Measurements from ENCODE around the gene APOE. TPM values are rescaled to one million over a fixed set of nuclear protein-coding genes. Genes with fewer than 3 reads are reported as not detected.

The APOE gene
- total and polyA plus RNA-seq, 9 of the 15 experiments (the other 6 are each of a cell fraction or from before 2014, with no cell fraction given) = 0.14 to 180 (median 58.1) TPM; not detected in 1

GRCh38 chr19:44891016-44891882 lies 14.3 kb upstream of the APOE start, which contains the start of gene TOMM40 (continued):
- TF ChIP-seq HMGN3 (IDR thresholded peaks at IDR 0.05; ENCODE audit: borderline replicate concordance, extremely low read depth, insufficient read length, low read depth, low read length) = peak; percentile 9
- no peak for TF ChIP-seq CC2D1A (IDR thresholded peaks at IDR 0.05)
- peak; percentile 88; the same call in 1 of the 2 replicates for TF ChIP-seq EP400 (IDR thresholded peaks at IDR 0.05)
- peak in 1 of 2 experiments; percentile 81; a peak in 2 of 4 replicates for TF ChIP-seq HDAC1 (IDR thresholded peaks at IDR 0.05)
- TF ChIP-seq FOXJ2 (tag; IDR thresholded peaks at IDR 0.05) = no peak
- TF ChIP-seq ZNF778 (CRISPR knock-in tag; IDR thresholded peaks at IDR 0.05) = no peak
- 0 out of 2 replicates have a peak, but pooled peaks have one; percentile 49 for TF ChIP-seq FOXP1 (CRISPR knock-in tag; IDR thresholded peaks at IDR 0.05)
- peak; percentile 55 for TF ChIP-seq PHF20 (IDR thresholded peaks at IDR 0.05; ENCODE audit: partially characterized antibody)
- TF ChIP-seq SP2 (IDR thresholded peaks at IDR 0.05; ENCODE audit: extremely low read depth, low read depth, low read length, poor library complexity, severe bottlenecking) = peak; percentile 90
- no peak for TF ChIP-seq HLTF (IDR thresholded peaks at IDR 0.05)
- peak; percentile 52 for TF ChIP-seq ETV1 (tag; conservative IDR thresholded peaks at IDR 0.05; ENCODE audit: low read depth)
- peak; percentile 58 for TF ChIP-seq ZBTB12 (CRISPR knock-in tag; IDR thresholded peaks at IDR 0.05)
- no peak for TF ChIP-seq TRIM28 (IDR thresholded peaks at IDR 0.05)
- TF ChIP-seq ZNF3 (CRISPR knock-in tag; IDR thresholded peaks at IDR 0.05) = no peak
- peak in 1 of 2 experiments; percentile 88; a peak in 1 of 4 replicates for TF ChIP-seq ZNF639 (CRISPR knock-in tag; conservative IDR thresholded peaks at IDR 0.05 in 1 of 2, IDR thresholded peaks at IDR 0.05 in 1 of 2)
- TF ChIP-seq RB1 (IDR thresholded peaks at IDR 0.05; ENCODE audit: low read depth) = peak; percentile 80
- TF ChIP-seq CGGBP1 (CRISPR knock-in tag; IDR thresholded peaks at IDR 0.05) = 0 out of 2 replicates have a peak, but pooled peaks have one; percentile 65
- peak; percentile 83 for TF ChIP-seq ARID4B (CRISPR knock-in tag; IDR thresholded peaks at IDR 0.05)
- TF ChIP-seq RAD51 (IDR thresholded peaks at IDR 0.05; ENCODE audit: borderline replicate concordance, low read depth) = no peak
